ENCODE results near the gene CHD5. TPM values are rescaled to one million over a fixed set of nuclear protein-coding genes. Genes with fewer than 3 reads are reported as not detected.
"Not testable (repeated sequence)": the region's sequence is repeated elsewhere in the genome, so short reads cannot be mapped to it uniquely, and the experiment has no call there.

Gene CHD5
- polyA plus RNA-seq, 1 donor from 2014 or later = not detected

DNA sequence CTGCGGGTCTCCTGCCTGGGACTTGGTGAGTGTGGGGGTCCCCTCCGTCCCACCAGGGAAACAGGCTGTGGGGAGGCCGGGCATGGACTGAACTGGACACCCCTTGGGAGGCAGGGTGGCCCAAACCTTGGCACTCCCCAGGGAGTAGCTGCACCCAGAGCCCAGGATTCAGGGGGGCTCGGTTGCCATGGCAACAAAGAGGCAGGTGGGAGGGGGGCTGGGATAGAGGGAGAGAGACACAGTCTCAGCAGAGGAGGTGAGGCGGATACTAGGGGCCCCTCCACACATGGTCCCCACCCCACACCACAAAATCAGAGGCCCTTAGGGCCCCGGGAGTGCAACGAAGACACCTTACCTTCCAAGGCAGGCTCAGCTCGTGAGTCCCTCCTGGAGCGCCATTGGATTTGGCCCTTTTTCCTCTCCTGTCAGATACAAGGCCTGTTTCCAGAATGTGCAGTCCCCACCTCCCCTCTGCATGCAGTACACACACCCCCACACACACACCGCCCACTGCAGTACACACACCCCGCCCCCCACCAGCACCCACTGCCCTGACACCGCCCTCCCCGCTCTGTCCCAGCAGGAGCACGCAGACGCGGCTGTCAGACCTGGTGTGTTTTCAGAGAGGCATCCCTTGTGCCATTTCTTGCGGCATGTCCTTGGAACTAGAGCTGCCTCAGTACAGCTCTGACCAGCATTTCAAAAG is 107.2 kb downstream of the CHD5 start:
- H3K4me1 Mint-ChIP-seq = peaks cover 0 to 1% (median 0%) of the 10 kb centered on the region in 3 donors
- no peaks in the 10 kb centered on the region for H3K36me3 Mint-ChIP-seq
- no peak overlapping the region for H3K4me3 Mint-ChIP-seq
- H3K9me3 Mint-ChIP-seq = no peaks in the 10 kb centered on the region
- H3K27me3 Mint-ChIP-seq = no peaks in the 10 kb centered on the region
- no peak overlapping the region for H3K27ac Mint-ChIP-seq

DNA sequence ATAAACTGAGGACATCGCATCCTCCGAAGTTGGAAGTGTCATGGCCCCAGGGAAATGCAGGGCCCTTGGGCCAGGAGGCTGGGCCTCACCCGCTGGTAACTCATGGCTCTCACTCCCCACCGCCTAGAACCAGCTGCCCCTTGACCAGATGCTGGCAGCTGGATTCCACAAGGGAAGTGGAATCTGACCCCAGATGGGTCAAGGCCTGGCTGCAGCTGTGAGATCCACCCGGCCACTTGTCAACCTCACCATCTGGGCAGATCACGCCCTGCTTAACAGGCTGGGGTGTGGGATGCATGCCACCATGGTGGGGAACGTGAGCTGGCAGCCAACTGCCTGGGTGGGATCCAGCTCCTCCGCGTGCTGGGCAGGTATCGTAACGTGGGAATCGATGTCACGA is 108.9 kb downstream of the CHD5 start:
- Mint-ChIP-seq H3K27ac (no peak overlapping the region), H3K4me3 (no peak overlapping the region), H3K9me3 (no peaks in the 10 kb centered on the region), H3K36me3 (no peaks in the 10 kb centered on the region), H3K4me1 (peaks cover 0 to 1% (median 0%) of the 10 kb centered on the region in 3 donors), H3K27me3 (no peaks in the 10 kb centered on the region)

DNA sequence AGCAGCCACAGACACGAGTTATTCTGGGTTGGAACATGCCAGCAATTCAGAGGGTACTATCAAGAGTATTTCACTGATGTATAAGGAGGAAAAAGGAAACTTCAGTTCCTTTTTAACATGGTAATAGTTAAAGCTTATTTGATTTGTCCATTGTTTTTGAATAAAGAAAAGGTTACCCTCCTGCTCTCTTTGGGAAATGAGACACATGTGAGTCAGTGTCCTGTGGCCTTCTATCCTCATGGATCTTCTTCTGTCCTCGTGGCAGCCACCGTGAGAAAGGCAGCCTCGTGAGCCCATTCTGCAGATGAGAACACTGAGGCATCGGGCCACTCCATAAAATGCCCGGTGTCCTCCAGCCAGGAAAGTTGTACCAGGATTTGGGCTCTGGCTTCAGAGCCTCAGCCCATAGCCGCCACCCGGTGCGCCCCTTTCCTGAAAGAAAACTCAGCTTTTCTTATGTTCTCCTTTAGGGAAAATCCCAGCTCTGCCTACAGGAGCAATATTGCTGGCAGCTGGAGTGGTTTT is 109.6 kb downstream of the CHD5 start:
- H3K27ac Mint-ChIP-seq = no peak overlapping the region

DNA sequence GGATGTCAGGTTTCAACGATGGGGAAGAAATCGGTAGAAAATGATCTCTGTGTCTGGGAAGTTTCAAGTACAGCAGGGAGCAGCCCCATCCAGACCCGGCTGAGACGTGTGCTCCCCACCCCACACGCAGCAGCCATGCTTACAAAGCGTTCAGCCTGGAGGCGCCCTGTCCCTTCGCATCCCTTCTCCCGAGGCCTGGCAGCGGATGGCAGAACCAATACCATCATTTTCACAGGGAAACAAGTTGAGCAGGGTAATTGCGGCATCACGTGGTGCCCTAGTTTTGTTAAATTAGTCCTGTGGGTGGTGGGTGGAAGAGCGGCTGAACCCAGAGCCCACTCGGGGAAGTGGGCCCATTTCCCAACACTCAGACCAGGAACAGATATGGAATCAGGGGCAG is 110.5 kb downstream of the CHD5 start:
- Mint-ChIP-seq H3K27me3 (no peaks in the 10 kb centered on the region), H3K4me1 (peaks cover 0 to 1% (median 0%) of the 10 kb centered on the region in 3 donors), H3K9me3 (no peaks in the 10 kb centered on the region), H3K36me3 (no peaks in the 10 kb centered on the region), H3K4me3 (no peak overlapping the region), H3K27ac (no peak overlapping the region)

More for the DNA sequence above, 109.6 kb downstream of the CHD5 start:
- Mint-ChIP-seq H3K36me3 (no peaks in the 10 kb centered on the region), H3K27me3 (no peaks in the 10 kb centered on the region), H3K4me3 (no peak overlapping the region), H3K4me1 (peaks cover 0 to 1% (median 0%) of the 10 kb centered on the region in 3 donors), H3K9me3 (no peaks in the 10 kb centered on the region)

DNA sequence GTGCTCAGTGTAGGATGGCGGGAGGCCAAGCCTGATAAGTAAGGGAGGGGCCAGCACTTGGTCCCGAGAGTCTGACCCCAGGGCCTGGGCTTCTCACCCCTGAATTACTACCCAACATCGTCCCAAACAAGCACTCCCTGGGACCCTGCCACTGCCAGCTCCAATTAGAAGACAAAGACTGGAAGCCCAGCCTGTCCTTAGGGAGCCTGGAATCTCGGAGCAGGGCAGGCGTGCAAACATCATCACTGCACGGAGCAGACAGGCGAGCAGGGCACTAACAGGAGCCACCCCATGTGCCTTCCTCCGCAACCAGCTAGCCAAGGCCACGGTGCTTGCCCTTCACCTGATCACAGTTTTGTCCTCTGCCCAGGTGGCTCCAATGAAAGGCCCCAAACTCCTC is 111.2 kb downstream of the CHD5 start:
- H3K27ac Mint-ChIP-seq = no peak overlapping the region
- no peaks in the 10 kb centered on the region for H3K27me3 Mint-ChIP-seq
- H3K4me1 Mint-ChIP-seq = peaks cover 0 to 1% (median 0%) of the 10 kb centered on the region in 3 donors
- no peak overlapping the region for H3K4me3 Mint-ChIP-seq
- no peaks in the 10 kb centered on the region for H3K9me3 Mint-ChIP-seq
- no peaks in the 10 kb centered on the region for H3K36me3 Mint-ChIP-seq

DNA sequence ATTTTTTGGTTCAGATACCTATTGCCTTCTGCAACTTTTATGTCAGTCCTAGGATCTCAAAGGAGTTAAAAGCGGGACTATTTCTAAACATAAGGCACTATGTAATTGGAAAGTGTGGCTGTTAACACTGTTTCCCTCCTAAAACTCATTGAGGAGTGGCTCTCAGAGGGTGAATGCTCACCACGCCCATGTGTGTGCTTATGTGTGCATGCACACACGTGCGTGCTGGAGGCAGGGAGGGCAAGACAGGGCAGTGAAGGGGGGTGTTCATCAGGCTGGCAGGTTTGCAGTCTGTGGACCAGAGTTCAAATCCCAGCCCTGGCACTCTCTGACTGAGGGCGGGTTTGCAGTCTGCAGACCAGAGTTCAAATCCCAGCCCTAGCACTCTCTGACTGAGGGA is 112.0 kb downstream of the CHD5 start:
- H3K4me1 Mint-ChIP-seq = peaks cover 0 to 3% (median 0%) of the 10 kb centered on the region in 3 donors

DNA sequence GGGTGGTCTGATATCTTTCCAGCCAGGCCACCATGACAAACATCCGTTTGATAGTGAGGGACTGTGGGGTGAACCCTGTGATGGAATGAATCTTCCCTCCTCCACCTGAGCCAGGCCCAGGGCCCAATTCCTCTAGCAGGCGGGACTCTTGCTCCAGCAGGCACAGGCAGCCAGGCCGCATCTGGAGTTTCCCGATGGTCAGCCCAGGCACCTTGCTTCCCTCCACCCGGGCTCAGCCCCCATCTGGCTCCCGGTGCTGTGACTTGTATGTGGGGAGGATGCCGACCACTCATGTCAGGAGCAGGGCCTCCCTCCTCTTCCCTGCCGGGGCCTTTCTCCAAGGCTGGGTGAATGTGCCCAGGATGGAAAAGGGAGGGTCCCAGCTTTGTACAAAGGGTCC is 113.4 kb downstream of the CHD5 start:
- H3K4me1 Mint-ChIP-seq = peaks cover 0 to 2% (median 0%) of the 10 kb centered on the region in 3 donors
- no peaks in the 10 kb centered on the region for H3K27me3 Mint-ChIP-seq
- no peak overlapping the region for H3K4me3 Mint-ChIP-seq
- H3K9me3 Mint-ChIP-seq = no peaks in the 10 kb centered on the region
- peaks cover 1% of the 10 kb centered on the region for H3K36me3 Mint-ChIP-seq
- no peak overlapping the region for H3K27ac Mint-ChIP-seq

More for the DNA sequence above, 112.0 kb downstream of the CHD5 start:
- Mint-ChIP-seq H3K27me3 (no peaks in the 10 kb centered on the region), H3K9me3 (no peaks in the 10 kb centered on the region), H3K36me3 (no peaks in the 10 kb centered on the region), H3K4me3 (no peak overlapping the region), H3K27ac (no peak overlapping the region)

DNA sequence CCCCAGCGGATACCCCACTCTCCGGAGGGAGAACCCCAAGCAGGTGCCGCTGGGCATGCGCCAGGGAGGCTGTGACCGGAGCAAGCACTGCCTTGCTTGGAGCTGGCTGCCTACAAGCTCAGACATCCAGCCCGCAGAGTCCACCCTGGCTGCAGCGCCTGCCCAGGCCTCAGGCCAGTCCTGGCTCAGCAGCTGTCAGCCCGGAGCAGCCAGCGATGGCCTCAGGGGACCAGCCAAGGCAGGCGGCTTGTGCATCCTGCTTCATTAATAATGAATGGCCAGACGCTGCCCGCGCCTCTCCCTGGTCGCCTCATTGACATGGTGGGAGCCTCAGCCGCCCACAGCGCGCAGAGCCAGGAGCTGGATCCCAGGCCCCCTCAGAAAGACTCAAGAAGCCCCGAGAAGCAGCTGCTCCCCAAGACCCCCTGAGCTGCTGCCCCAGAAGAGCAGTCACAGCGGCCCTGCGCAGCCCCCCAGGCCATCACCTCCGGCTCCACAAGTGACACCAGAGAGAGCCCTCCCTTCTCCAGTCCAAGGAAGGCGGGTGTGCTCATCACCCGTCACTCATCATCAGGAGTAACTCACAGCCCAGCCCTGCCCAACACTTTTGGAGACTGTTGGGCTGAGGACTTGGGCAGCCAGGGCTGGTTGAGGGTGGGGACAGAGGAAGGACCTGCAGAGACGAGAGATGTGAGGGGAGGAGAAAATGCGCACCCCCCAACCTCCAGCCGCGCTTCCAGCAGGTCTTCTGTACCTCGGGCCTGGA is 114.8 kb downstream of the CHD5 start:
- Mint-ChIP-seq H3K9me3 (no peaks in the 10 kb centered on the region), H3K4me3 (no peak overlapping the region), H3K4me1 (peaks cover 0 to 2% (median 0%) of the 10 kb centered on the region in 3 donors), H3K27ac (no peak overlapping the region), H3K27me3 (no peaks in the 10 kb centered on the region), H3K36me3 (peaks cover 1% of the 10 kb centered on the region)

DNA sequence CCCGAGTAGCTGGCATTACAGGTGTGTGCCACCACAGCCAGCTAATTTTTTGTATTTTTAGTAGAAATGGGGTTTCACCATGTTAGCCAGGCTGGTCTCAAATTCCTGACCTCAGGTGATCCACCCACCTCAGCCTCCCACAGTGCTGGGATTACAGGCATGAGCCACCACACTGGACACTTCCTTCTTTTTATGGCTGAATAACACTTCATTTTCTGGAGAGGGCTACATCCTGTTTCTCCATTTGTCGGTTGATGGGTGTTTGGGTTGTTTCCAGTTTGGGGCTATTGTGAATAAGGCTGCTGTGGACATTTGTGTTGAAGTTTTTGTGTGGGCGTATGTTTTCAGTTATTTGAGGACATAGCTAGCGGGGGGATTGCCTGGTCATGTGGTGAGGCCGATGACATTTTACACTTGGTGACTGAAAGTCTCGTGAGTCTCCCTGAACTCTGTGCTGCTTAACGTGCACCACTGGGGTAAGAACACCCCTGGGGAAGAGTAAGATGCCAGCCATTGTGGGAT is 116.5 kb downstream of the CHD5 start:
- H3K9me3 Mint-ChIP-seq, H3K4me1 Mint-ChIP-seq, H3K4me3 Mint-ChIP-seq, H3K27me3 Mint-ChIP-seq, H3K36me3 Mint-ChIP-seq: not testable (repeated sequence)
- H3K27ac Mint-ChIP-seq = peak overlapping the region in 1 of 3 donors; percentile 50

DNA sequence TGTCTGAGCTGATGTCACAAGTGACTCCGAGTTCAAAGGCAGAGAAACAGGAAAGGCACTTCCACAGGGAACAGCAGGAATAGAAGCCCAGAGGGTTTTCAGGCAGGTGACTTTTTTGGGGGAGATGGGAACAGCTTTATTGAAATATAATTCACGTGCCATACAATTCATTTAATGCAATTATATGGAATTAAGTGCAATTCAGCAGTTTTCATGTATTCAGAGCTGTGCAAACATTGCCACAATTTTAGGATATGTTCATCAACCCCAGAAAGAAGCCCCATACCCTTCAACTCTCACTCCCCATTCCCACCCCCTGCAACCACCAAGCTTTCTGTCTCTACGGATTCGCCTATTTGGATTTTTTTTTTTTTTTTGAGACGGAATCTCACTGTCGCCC is 117.5 kb downstream of the CHD5 start:
- H3K4me1 Mint-ChIP-seq = peaks cover 0 to 2% (median 0%) of the 10 kb centered on the region in 3 donors
- no peaks in the 10 kb centered on the region for H3K27me3 Mint-ChIP-seq
- no peak overlapping the region for H3K4me3 Mint-ChIP-seq
- H3K9me3 Mint-ChIP-seq = no peaks in the 10 kb centered on the region
- peaks cover 1% of the 10 kb centered on the region for H3K36me3 Mint-ChIP-seq
- no peak overlapping the region for H3K27ac Mint-ChIP-seq

DNA sequence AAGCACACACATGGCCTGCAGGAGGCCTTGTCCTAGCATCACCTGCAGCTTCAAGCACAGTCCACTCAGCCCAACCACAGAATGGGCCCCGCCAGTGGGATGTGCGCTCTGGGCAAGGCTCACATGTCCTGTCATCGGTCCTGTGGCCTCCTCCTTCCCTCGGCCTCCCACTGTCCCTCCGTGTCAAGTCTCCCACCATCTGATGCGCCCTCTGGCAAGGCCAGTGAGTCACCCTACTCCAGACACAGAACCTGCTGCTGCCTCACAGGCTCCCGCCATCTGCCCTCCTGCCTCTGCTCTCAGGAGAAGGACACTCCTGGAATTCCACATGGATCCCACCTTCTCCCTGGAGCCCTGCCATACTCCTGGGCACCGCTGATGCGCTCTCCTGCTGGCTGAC is 120.3 kb downstream of the CHD5 start:
- H3K9me3 Mint-ChIP-seq = no peaks in the 10 kb centered on the region
- no peak overlapping the region for H3K27ac Mint-ChIP-seq

DNA sequence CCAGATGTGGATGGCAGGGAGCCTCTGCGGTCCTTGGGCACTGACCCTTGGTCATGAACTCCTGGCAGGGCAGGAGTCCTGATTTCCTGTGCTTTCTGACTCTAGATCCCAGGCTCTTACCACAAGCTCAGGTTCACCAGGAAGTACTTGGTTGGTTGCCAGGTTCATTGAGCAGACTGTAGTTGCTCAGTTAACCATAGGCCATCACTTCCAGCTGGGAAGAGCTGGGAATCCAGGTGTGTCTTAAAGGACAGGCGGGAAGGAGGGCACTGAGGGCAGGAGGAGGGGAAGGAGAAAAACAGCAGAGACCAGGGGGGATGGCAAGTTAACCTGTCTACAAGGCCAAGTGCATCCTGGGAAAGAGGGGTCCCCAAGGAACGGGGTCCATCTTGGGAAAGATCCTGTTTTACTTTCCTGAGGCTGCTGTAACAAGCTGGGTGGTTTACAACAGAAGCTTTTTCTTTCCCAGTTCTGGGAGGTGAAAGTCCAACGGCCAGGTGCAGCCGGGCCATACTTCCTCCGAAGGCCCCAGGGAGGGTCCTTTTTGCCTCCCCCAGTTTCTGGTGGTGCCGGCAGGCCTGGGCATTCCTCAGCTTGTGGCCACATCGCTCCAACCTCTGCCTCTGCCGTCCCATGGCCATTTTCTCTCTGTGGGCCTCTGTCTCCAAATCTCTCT is 122.8 kb downstream of the CHD5 start:
- Mint-ChIP-seq H3K4me3 (no peak overlapping the region), H3K4me1 (peaks cover 4 to 11% (median 8%) of the 10 kb centered on the region in 3 donors), H3K9me3 (peaks cover 0 to 1% (median 0%) of the 10 kb centered on the region in 3 donors), H3K36me3 (peaks cover 3% of the 10 kb centered on the region), H3K27ac (peak overlapping the region in 1 of 3 donors; percentile 85), H3K27me3 (no peaks in the 10 kb centered on the region)

More for the DNA sequence above, 120.3 kb downstream of the CHD5 start:
- Mint-ChIP-seq H3K27me3 (no peaks in the 10 kb centered on the region), H3K36me3 (peaks cover 1% of the 10 kb centered on the region), H3K4me3 (no peak overlapping the region), H3K4me1 (peaks cover 2 to 6% (median 4%) of the 10 kb centered on the region in 3 donors)

DNA sequence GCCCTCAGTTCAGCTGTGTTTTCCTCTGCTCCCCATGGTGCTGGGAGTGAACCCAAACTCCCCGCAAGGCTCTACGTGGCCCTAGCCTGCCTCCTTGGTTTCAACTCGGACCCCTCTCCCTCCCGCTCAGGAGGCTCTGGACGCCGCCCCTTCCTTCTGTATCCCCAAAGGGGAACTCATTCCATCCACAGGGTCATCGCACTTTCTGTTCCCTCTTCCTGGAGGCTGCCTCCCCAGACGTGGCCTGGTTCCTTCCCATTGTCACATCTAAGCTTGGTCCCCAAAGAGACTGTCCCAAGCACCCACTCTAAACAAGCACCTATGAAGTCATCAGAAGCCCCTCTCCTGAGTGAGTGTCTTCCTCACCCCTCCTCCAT is 123.6 kb downstream of the CHD5 start:
- H3K4me3 Mint-ChIP-seq = no peak overlapping the region
- peaks cover 4 to 11% (median 8%) of the 10 kb centered on the region in 3 donors for H3K4me1 Mint-ChIP-seq
- H3K36me3 Mint-ChIP-seq = peaks cover 3% of the 10 kb centered on the region
- peaks cover 0 to 1% (median 0%) of the 10 kb centered on the region in 3 donors for H3K9me3 Mint-ChIP-seq
- H3K27ac Mint-ChIP-seq = no peak overlapping the region
- H3K27me3 Mint-ChIP-seq = no peaks in the 10 kb centered on the region

DNA sequence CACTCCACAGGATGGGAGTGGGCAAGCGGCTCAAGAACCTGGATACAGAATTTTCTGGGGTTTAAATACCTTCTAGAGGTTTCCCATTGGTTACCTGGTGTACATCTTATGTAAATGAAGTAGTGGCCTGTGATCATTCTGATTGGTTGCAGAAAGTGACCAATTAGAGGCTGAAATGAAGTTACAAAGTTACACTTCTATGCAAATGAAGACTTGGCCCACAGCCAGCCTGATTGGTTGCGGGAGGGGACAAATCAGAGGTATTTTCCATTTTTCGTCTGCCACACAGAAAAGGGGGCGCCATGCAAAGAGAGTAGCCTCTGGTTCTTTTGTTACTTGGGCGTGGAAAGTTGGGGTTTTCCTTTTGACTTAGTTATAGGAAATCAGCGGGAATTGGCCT is 125.5 kb downstream of the CHD5 start:
- Mint-ChIP-seq H3K36me3 (peaks cover 6% of the 10 kb centered on the region), H3K4me1 (peaks cover 4 to 11% (median 8%) of the 10 kb centered on the region in 3 donors), H3K4me3 (no peak overlapping the region)

DNA sequence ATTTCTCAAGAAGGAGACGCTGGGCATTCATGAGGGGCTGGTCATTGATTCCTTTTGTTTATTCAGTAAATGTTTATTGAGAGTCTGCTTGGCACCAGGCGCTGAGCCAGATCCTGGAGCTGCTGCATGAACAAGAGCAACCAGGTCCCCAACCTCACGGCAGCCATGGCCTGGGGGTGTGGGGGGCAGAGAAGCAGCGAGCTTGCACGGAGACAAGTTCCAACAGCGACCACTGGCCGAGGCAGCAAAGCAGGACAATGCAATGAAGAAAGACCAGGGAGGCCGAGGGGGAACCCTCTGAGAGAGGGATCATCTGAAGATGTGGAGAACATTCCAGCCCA is 126.9 kb downstream of the CHD5 start:
- H3K4me3 Mint-ChIP-seq = no peak overlapping the region
- H3K27me3 Mint-ChIP-seq = no peaks in the 10 kb centered on the region
- peak overlapping the region in 1 of 3 donors; percentile 48 for H3K27ac Mint-ChIP-seq
- H3K9me3 Mint-ChIP-seq = peaks cover 0 to 1% (median 0%) of the 10 kb centered on the region in 3 donors
- H3K36me3 Mint-ChIP-seq = peaks cover 6% of the 10 kb centered on the region
- peaks cover 4 to 11% (median 8%) of the 10 kb centered on the region in 3 donors for H3K4me1 Mint-ChIP-seq

More for the DNA sequence above, 125.5 kb downstream of the CHD5 start:
- no peaks in the 10 kb centered on the region for H3K27me3 Mint-ChIP-seq
- H3K9me3 Mint-ChIP-seq = peaks cover 0 to 1% (median 0%) of the 10 kb centered on the region in 3 donors
- H3K27ac Mint-ChIP-seq = no peak overlapping the region

Measured in IgD-negative memory B cell (primary cell).